A673 (cell line): ENCODE measurements around the gene RPL29.

ENCODE experiments used
- CTCF ChIP-seq: fragments of 300-800, 200-600 bp; sonication (generic); conservative IDR thresholded peaks from 2 replicates; pipeline ENCODE4 v1.5.1; 2017; ENCODE audit warnings: low read depth, mild to moderate bottlenecking, antibody characterized with exemption, low read length, moderate library complexity, mixed read lengths
- EZH2 ChIP-seq: fragments of 200-600 bp; sonication (generic); IDR thresholded peaks from 2 replicates; pipeline ENCODE4 v1.6.1; 2017; ENCODE audit warnings: borderline replicate concordance, low read depth, mild to moderate bottlenecking, mixed read lengths, antibody characterized with exemption, low read length; ENCODE audit not compliant: poor library complexity, severe bottlenecking

- TF ChIP-seq CTCF: no peak
- no peak for TF ChIP-seq EZH2
Measured at GRCh38 chr3:51974963-51975851, 20.5 kb downstream of the RPL29 start, which contains the start of gene ABHD14A.
